ENCODE results near the gene GRIFIN.

GRIFIN gene

DNA sequence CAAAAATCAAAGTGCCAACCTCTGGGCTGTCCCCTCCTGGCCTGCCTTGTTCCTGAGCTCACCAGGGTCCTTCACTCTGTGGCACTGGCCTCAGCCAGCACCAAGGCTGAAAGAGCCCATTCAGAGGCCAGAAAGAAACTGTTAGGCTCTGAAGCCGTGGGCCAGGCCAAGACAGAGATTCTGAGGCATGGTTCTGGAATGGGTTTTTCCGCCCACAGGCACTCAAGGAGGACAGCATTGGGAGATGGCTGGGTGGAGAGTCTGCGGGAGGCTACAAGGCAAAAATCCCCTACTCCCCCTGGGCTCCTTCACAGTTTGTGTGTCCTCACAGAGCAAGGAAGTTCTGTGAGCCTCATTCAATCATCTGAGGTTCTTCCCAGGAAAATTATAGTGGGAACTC, 31.7 kb downstream of the GRIFIN start:
- no peak overlapping the region for H3K4me3 ChIP-seq (ENCODE audit: low read depth in 1 of 2, low read length in 1 of 2)
- TF ChIP-seq, protein P1, sequence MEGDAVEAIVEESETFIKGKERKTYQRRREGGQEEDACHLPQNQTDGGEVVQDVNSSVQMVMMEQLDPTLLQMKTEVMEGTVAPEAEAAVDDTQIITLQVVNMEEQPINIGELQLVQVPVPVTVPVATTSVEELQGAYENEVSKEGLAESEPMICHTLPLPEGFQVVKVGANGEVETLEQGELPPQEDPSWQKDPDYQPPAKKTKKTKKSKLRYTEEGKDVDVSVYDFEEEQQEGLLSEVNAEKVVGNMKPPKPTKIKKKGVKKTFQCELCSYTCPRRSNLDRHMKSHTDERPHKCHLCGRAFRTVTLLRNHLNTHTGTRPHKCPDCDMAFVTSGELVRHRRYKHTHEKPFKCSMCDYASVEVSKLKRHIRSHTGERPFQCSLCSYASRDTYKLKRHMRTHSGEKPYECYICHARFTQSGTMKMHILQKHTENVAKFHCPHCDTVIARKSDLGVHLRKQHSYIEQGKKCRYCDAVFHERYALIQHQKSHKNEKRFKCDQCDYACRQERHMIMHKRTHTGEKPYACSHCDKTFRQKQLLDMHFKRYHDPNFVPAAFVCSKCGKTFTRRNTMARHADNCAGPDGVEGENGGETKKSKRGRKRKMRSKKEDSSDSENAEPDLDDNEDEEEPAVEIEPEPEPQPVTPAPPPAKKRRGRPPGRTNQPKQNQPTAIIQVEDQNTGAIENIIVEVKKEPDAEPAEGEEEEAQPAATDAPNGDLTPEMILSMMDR (IDR thresholded peaks at IDR 0.05), result no peak
- no peaks in the 10 kb centered on the region for H3K9me3 ChIP-seq
- H3K36me3 ChIP-seq, result peaks cover 14% of the 10 kb centered on the region
- no peaks in the 10 kb centered on the region for H3K27me3 ChIP-seq
- no peaks in the 10 kb centered on the region for H3K4me1 ChIP-seq (ENCODE audit: control insufficient read depth in 1 of 2, insufficient read depth in 1 of 2, low read depth in 1 of 2, low read length in 1 of 2)
- H3K27ac ChIP-seq, result no peak overlapping the region

DNA sequence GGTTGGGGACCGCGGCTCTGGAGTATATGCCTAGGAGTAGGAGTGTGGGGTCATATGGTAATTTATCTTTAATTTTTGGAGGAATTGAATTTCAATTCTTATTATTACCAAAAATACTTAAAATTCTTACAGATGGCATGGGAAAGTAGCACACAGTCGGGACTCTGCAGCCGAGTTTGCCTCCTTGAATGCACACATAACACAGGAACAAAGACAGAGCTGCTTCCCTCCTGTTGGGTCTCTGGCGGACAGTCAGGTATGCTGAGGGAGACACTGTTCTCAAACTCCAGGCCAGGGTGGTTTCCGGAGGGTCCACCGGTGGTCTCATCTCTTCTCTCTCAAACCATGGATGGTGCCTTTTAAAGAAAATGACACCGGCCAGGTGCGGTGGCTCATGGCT, 32.7 kb downstream of the GRIFIN start:
- peaks cover 19% of the 10 kb centered on the region for H3K36me3 ChIP-seq
- no peak overlapping the region for H3K27ac ChIP-seq
- no peaks in the 10 kb centered on the region for H3K27me3 ChIP-seq
- H3K4me1 ChIP-seq (ENCODE audit: control insufficient read depth in 1 of 2, insufficient read depth in 1 of 2, low read depth in 1 of 2, low read length in 1 of 2), result no peaks in the 10 kb centered on the region
- H3K9me3 ChIP-seq, result no peaks in the 10 kb centered on the region
- TF ChIP-seq, protein P1 (IDR thresholded peaks at IDR 0.05), result no peak
- no peak overlapping the region for H3K4me3 ChIP-seq (ENCODE audit: low read depth in 1 of 2, low read length in 1 of 2)

DNA sequence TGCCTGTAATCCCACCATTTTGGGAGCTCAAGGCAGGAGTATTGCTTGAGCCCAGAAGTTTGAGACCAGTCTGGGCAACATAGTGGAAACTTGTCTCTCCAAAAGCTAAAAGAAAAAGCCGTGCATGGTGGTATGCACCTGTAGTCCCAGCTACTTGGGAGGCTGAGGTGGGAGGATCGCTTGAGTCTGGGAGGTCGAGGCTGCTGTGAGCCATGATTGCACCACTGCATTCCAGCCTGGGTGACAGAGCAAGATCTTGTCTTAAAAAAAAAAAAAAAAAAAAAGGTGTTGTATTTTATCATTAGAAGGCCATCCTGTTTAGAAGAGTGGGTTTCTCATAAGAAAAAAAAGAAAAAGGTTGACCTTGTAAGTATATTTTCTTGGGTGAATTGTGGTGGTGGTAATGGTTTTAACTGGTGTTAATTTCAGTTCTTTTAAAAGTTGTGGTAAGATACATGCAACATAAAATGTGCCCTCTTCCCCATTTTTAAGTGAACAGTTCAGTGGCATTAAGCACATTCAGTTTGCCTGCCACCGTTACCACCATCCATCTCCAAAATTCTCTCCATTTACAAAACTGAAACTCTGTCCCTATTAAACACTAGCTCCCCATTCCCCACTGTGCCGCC, 34.7 kb downstream of the GRIFIN start:
- Histone ChIP-seq H3K27ac (no peak overlapping the region), H3K4me3 (ENCODE audit: low read depth in 1 of 2, low read length in 1 of 2) (no peak overlapping the region), H3K4me1 (ENCODE audit: control insufficient read depth in 1 of 2, insufficient read depth in 1 of 2, low read depth in 1 of 2, low read length in 1 of 2) (no peaks in the 10 kb centered on the region), H3K27me3 (no peaks in the 10 kb centered on the region), H3K9me3 (no peaks in the 10 kb centered on the region), H3K36me3 (peaks cover 30% of the 10 kb centered on the region)
- TF ChIP-seq, protein P1 (IDR thresholded peaks at IDR 0.05), result no peak

DNA sequence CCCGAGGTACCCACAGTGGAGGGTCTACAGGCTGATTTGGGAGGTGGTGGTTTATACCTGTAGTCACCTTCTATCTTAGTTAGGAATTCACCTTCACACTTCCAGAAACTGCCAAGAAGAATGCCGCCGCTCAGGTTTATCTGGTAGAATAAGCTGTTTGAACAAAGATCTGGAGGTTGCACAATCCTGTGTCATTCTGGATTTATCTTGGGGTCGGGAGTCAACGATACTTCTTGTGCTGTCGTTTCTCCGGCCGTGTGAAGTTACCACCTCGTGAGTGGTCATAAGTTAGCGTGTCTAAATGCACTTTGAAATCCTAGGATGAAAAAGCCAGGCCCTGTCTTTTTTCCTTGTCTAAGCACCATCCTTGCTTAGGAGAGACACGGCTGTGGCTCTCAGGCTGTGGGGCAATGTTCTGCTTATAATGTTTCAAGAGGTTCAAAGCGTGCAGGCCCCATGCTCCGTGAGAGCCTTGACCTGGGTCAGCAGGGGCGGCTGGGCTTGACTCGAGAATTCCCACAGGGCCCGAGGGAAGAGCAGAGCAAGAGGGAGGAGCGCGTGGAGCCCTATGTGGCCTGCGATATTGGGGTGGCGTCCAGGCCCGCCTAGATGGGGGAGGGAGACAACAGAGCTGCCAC, 35.5 kb downstream of the GRIFIN start:
- no peaks in the 10 kb centered on the region for H3K27me3 ChIP-seq
- peaks cover 37% of the 10 kb centered on the region for H3K36me3 ChIP-seq
- no peaks in the 10 kb centered on the region for H3K4me1 ChIP-seq (ENCODE audit: control insufficient read depth in 1 of 2, insufficient read depth in 1 of 2, low read depth in 1 of 2, low read length in 1 of 2)
- no peaks in the 10 kb centered on the region for H3K9me3 ChIP-seq
- TF ChIP-seq, protein P1 (IDR thresholded peaks at IDR 0.05), result no peak
- no peak overlapping the region for H3K27ac ChIP-seq
- no peak overlapping the region for H3K4me3 ChIP-seq (ENCODE audit: low read depth in 1 of 2, low read length in 1 of 2)

DNA sequence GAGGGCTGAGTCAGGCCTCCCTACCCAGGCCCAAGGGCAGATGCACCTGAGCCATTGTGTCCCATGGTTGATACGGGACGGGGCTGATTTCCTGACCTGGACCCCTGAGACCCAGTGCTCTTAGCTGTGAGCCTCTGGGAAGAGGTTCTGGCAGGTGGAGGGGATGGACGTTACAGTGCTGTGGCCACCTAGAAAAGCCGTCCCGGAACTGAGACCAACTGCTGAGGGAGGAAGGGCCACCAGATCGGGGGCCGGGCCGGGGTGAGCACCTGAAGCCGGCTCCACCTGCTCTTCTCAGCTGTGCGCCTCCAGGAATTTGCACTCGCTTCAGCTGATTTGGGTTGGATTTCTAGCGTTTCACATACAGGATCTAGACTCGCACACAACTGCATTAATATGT, 37.4 kb downstream of the GRIFIN start:
- TF ChIP-seq, protein P1 (IDR thresholded peaks at IDR 0.05), result no peak
- Histone ChIP-seq H3K4me1 (ENCODE audit: control insufficient read depth in 1 of 2, insufficient read depth in 1 of 2, low read depth in 1 of 2, low read length in 1 of 2) (no peaks in the 10 kb centered on the region), H3K9me3 (no peaks in the 10 kb centered on the region), H3K4me3 (ENCODE audit: low read depth in 1 of 2, low read length in 1 of 2) (no peak overlapping the region), H3K27me3 (no peaks in the 10 kb centered on the region), H3K36me3 (peaks cover 52% of the 10 kb centered on the region), H3K27ac (no peak overlapping the region)

Data from neutrophil (primary cell).